ENCODE results near the gene RHEBL1. TPM values are rescaled to one million over a fixed set of nuclear protein-coding genes. Genes with fewer than 3 reads are reported as not detected.

Gene RHEBL1
- total RNA-seq, 4 donors from 2014 or later, result 1.1 to 4.3 TPM; not detected in 2

GRCh38 chr12:49059299-49060171 lies 10.2 kb downstream of the RHEBL1 start:
- H3K4me3 ChIP-seq, result peak overlapping the region; percentile 79 to 100 (median 95)
- no peaks in the 10 kb centered on the region for H3K9me3 ChIP-seq
- WGBS, 2 donors, result 0% methylated on average over 35 to 42 of the region's 70 CpGs
- H3K4me1 ChIP-seq, result peaks cover 0 to 61% (median 41%) of the 10 kb centered on the region in 4 donors
- H3K36me3 ChIP-seq, result peaks cover 0 to 3% (median 1%) of the 10 kb centered on the region in 3 donors
- H3K27me3 ChIP-seq, result no peaks in the 10 kb centered on the region
- H3K27ac ChIP-seq, result peak overlapping the region; percentile 85 to 99 (median 95)
- TF ChIP-seq POLR2A (IDR thresholded peaks at IDR 0.05) (no peak), EP300 (IDR thresholded peaks at IDR 0.05) (no peak)
- TF ChIP-seq, protein P1, sequence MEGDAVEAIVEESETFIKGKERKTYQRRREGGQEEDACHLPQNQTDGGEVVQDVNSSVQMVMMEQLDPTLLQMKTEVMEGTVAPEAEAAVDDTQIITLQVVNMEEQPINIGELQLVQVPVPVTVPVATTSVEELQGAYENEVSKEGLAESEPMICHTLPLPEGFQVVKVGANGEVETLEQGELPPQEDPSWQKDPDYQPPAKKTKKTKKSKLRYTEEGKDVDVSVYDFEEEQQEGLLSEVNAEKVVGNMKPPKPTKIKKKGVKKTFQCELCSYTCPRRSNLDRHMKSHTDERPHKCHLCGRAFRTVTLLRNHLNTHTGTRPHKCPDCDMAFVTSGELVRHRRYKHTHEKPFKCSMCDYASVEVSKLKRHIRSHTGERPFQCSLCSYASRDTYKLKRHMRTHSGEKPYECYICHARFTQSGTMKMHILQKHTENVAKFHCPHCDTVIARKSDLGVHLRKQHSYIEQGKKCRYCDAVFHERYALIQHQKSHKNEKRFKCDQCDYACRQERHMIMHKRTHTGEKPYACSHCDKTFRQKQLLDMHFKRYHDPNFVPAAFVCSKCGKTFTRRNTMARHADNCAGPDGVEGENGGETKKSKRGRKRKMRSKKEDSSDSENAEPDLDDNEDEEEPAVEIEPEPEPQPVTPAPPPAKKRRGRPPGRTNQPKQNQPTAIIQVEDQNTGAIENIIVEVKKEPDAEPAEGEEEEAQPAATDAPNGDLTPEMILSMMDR (IDR thresholded peaks at IDR 0.05), result no peak
- DNase-seq (ENCODE audit: low spot score in 2 of 2), result no peak

DNA sequence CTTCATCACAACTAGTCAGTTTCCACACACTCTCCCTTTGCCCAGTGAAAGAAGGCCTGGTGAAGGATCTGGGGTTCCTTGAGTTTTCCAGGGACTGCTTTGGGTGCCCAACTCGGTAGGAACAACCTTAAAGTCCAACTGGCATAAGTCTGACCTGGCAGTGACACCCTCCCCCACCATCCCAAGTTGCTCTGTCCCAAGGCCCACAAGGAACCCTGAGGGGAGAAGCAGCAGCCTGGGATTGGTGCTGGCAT lies 10.8 kb downstream of the RHEBL1 start:
- H3K27ac ChIP-seq, result peak overlapping the region in 3 of 4 donors; percentile 93 to 99 (median 97)

GRCh38 chr12:49058366-49059044 lies 11.3 kb downstream of the RHEBL1 start:
- Histone ChIP-seq H3K27ac (peak overlapping the region in 3 of 4 donors; percentile 93 to 99 (median 97)), H3K4me1 (peaks cover 0 to 52% (median 41%) of the 10 kb centered on the region in 4 donors)
- WGBS, 2 donors, result 0 to 9% methylated on average over 4 to 5 of the region's 5 CpGs

More for the DNA sequence above, 10.8 kb downstream of the RHEBL1 start:
- Histone ChIP-seq H3K36me3 (peaks cover 0 to 8% (median 7%) of the 10 kb centered on the region in 3 donors), H3K27me3 (no peaks in the 10 kb centered on the region), H3K4me1 (peaks cover 0 to 56% (median 41%) of the 10 kb centered on the region in 4 donors), H3K4me3 (peak overlapping the region; percentile 79 to 100 (median 95)), H3K9me3 (no peaks in the 10 kb centered on the region)
- no peak for DNase-seq (ENCODE audit: low spot score in 2 of 2)
- TF ChIP-seq POLR2A (IDR thresholded peaks at IDR 0.05) (no peak), EP300 (IDR thresholded peaks at IDR 0.05) (no peak)
- TF ChIP-seq, protein P1 (IDR thresholded peaks at IDR 0.05), result no peak
- 0% methylated on average over 1 of the region's 1 CpG for WGBS, 2 donors

DNA sequence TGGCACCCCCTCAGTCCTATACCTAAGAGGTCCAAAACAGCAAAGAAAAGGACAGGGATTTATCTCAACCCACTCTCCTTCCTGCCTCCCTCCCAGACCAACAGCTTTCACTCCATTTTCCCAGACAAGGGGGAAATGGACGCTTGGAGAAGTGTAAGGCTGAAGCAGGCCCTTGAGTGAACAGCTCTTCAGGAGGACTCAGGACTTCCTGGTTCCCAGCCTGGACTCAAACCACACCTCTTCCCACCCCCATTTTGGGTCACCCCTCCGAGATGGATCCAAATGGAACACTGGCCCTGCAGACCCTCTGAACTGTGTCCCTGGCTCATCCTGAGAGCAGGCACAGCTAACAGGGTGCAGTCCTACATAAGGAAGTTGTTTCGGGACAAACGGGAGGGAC lies 11.9 kb downstream of the RHEBL1 start:
- WGBS, 2 donors, result 0 to 3% methylated on average over 4 of the region's 4 CpGs
- H3K27ac ChIP-seq, result peak overlapping the region in 3 of 4 donors; percentile 44 to 99 (median 93)
- H3K4me3 ChIP-seq, result peak overlapping the region; percentile 79 to 100 (median 95)

More at GRCh38 chr12:49058366-49059044, 11.3 kb downstream of the RHEBL1 start:
- Histone ChIP-seq H3K27me3 (no peaks in the 10 kb centered on the region), H3K4me3 (peak overlapping the region; percentile 79 to 100 (median 95)), H3K36me3 (peaks cover 0 to 13% (median 10%) of the 10 kb centered on the region in 3 donors), H3K9me3 (no peaks in the 10 kb centered on the region)
- TF ChIP-seq EP300 (IDR thresholded peaks at IDR 0.05) (no peak), POLR2A (IDR thresholded peaks at IDR 0.05) (no peak)
- TF ChIP-seq, protein P1 (IDR thresholded peaks at IDR 0.05), result no peak
- DNase-seq (ENCODE audit: low spot score in 2 of 2), result no peak

More for the DNA sequence above, 11.9 kb downstream of the RHEBL1 start:
- Histone ChIP-seq H3K4me1 (peaks cover 0 to 52% (median 41%) of the 10 kb centered on the region in 4 donors), H3K27me3 (no peaks in the 10 kb centered on the region), H3K9me3 (no peaks in the 10 kb centered on the region), H3K36me3 (peaks cover 0 to 19% (median 17%) of the 10 kb centered on the region in 3 donors)
- DNase-seq (ENCODE audit: low spot score in 2 of 2), result no peak
- TF ChIP-seq POLR2A (IDR thresholded peaks at IDR 0.05) (no peak), EP300 (IDR thresholded peaks at IDR 0.05) (no peak)
- TF ChIP-seq, protein P1 (IDR thresholded peaks at IDR 0.05), result no peak

Data from tibial nerve (tissue), 4 donors.